ENCODE results near the gene SACM1L. TPM values are rescaled to one million over a fixed set of nuclear protein-coding genes. Genes with fewer than 3 reads are reported as not detected.

The SACM1L gene
- total RNA-seq, 1 donor from 2014 or later, result 23.6 TPM

Other genes with a start within 250 kb of the SACM1L start
- 31.9 TPM for gene LIMD1, start 94.6 kb upstream of the SACM1L start, total RNA-seq
- gene SLC6A20, start 107.1 kb downstream of the SACM1L start, total RNA-seq, result not detected
- 10.1 TPM for gene LZTFL1, start 152.7 kb downstream of the SACM1L start, total RNA-seq
- not detected for gene CCR9, start 197.1 kb downstream of the SACM1L start, total RNA-seq